Urothelium cell line (cell line): ENCODE measurements around the gene ZNF79.

Experiments
- DNase-seq: peaks from one replicate; pipeline ENCODE4 v3.0.0; 2011; ENCODE audit warnings: low spot score, mixed read lengths
- FAIRE-seq: peaks from 2 replicates; lab custom pipeline; 2011; peaks lifted over from hg19 to GRCh38; lab: Jason Lieb, UNC

Gene ZNF79

DNA sequence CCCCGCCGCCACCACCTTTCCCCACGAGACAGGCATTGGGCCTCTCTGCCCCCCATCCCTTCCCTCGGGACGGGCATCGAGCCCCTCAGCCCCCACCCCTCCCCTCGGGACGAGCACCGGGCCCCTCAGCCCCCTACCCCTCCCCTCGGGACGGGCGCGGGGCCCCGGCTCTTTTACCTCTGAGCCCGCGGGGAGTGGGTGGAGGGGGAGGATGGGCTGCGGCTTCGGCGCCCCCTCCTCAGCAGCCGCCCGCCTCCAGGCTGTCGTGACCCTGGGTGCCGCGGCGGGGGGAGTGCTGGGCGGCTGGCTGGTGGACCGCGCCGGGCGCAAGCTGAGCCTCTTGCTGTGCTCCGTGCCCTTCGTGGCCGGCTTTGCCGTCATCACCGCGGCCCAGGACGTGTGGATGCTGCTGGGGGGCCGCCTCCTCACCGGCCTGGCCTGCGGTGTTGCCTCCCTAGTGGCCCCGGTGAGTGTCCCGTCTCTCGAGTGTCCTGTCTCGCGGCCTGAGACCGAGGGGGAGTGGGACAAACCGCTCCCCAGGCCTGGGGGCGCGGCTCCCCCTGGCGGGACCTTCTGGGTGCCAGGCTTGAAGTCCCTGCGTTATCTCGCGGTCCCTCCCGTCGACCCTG lies 26.4 kb upstream of the ZNF79 start:
- FAIRE-seq, result no peak

DNA sequence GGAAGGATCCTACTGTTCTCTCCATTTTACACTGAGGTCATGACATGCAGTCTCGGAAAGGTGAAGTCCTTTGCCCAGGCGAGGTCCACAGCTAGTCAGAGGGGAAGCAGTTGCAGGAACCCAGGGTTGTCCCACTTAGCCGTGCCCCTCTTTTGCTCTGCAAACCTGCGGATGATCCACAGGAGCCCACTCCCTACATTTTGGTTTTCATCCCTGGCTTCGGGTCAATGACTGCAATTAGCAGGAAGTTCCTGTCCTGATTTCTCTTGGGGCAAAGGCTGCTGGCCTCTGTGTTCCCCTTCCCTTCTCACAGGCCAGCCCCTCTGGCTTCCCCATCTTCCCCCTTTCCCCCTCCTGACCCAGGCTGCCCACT lies 25.9 kb upstream of the ZNF79 start:
- no peak for DNase-seq
- FAIRE-seq, result no peak

More for the DNA sequence above, 26.4 kb upstream of the ZNF79 start:
- peak; percentile 35 for DNase-seq

DNA sequence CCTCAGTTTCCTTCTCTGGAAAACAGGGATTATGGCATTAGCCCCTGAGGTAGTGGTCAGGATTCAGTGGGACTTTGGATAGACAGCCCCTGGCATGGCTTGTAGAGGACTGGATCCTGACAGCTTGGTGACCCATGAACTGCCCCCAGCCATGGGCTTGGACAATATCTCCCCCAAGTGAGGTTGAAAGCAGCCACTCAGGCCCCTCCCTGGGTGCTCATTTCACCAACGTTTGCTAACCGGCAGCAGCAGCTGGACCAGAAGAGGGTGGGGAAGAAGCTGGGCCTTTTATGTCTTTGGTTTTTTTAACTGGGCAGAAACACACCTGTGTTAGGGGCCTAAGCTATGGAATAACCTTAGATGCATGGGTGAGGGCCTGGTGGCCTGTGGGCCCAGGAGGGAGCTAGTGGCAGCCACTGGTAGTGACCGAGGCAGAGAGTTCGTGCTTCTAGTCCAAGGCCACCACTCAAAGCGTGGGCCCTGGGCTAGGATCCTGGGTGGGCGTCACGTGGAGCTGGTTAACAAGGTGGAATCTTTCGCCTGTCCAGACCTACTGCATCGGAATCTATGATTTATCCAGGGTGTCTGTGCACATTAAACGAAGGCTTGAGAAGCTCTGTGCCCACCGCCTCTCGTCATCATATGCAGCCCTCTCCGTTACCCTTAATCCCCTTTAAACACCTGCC lies 25.3 kb upstream of the ZNF79 start:
- no peak for DNase-seq
- FAIRE-seq, result no peak

DNA sequence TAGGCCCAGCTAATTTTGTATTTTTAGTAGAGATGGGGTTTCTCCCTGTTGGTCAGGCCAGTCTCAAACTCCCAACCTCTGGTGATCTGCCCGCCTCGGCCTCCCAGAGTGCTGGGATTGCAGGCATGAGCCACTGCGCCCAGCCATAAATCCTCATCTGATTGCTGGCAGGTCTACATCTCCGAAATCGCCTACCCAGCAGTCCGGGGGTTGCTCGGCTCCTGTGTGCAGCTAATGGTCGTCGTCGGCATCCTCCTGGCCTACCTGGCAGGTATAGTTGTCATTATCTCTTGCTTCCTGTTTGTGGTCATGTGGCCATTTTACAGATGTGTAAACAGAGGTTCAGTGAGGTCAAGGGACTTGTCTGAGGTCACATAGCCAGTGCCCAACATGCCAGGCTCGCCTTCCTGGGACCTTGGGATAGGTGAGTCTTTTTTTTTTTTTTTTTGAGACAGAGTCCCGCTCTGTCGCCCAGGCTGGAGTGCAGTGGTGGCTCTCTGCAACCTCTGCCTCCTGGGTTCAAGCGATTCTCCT lies 24.4 kb upstream of the ZNF79 start:
- FAIRE-seq (no peak), DNase-seq (no peak)

DNA sequence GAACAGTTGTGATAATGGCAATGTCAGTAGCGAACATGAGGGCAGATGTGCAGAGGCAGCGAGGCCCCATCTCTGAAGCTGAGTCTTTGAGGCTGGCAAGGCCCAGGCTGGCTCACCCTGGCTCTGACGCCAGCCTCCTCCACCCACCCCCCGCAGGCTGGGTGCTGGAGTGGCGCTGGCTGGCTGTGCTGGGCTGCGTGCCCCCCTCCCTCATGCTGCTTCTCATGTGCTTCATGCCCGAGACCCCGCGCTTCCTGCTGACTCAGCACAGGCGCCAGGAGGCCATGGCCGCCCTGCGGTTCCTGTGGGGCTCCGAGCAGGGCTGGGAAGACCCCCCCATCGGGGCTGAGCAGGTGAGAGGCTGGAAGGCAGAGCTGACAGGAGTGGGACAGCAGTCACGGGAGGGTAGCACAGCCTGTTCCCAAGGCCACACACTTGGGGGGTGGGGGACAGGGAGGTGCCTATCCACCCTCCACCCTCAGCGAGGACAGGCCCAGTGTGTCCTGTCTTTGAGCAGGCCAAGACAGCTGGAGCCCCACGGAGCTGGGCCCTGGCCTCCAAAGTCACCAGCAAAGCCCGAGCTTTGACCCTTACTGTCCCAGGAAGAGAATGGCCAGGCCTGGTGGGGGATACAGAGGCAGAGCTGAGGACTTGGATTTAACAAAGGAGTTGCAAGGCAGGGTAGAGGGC lies 21.6 kb upstream of the ZNF79 start:
- no peak for FAIRE-seq

DNA sequence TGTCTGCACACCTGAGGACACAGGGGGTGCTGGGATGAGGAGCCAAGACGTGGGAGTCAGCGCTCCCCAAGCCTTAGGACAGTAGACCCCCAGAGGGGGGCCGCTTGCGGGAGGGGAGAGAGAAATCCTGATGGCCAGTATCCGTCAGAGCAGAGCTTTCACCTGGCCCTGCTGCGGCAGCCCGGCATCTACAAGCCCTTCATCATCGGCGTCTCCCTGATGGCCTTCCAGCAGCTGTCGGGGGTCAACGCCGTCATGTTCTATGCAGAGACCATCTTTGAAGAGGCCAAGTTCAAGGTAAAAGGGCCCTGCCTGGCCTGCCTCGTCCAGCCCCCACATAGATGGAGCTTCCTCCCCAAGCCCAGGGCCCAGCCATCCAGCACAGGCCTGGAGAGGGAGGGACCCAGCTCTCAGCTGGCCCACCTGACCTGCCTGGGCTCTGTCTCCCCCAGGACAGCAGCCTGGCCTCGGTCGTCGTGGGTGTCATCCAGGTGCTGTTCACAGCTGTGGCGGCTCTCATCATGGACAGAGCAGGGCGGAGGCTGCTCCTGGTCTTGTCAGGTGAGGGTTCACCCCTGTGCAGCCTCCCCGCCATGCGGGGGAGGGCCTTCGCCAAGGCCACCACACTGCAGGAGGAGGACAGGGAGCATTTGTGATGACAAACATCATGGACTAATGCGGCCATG lies 20.5 kb upstream of the ZNF79 start:
- DNase-seq, result no peak
- no peak for FAIRE-seq

More for the DNA sequence above, 21.6 kb upstream of the ZNF79 start:
- no peak for DNase-seq

DNA sequence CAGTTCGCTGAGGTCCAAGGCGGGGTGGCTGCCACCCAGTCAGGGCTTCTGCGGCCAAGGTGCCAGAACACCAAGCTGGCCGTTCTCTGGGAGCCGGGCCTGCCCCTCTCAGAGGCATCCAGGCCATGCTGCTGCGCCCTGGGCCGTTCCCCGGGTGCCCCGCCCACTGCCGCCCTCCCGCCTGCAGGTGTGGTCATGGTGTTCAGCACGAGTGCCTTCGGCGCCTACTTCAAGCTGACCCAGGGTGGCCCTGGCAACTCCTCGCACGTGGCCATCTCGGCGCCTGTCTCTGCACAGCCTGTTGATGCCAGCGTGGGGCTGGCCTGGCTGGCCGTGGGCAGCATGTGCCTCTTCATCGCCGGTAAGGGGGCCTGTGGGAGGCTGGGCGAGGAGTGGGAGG lies 19.6 kb upstream of the ZNF79 start:
- FAIRE-seq (no peak), DNase-seq (no peak)

DNA sequence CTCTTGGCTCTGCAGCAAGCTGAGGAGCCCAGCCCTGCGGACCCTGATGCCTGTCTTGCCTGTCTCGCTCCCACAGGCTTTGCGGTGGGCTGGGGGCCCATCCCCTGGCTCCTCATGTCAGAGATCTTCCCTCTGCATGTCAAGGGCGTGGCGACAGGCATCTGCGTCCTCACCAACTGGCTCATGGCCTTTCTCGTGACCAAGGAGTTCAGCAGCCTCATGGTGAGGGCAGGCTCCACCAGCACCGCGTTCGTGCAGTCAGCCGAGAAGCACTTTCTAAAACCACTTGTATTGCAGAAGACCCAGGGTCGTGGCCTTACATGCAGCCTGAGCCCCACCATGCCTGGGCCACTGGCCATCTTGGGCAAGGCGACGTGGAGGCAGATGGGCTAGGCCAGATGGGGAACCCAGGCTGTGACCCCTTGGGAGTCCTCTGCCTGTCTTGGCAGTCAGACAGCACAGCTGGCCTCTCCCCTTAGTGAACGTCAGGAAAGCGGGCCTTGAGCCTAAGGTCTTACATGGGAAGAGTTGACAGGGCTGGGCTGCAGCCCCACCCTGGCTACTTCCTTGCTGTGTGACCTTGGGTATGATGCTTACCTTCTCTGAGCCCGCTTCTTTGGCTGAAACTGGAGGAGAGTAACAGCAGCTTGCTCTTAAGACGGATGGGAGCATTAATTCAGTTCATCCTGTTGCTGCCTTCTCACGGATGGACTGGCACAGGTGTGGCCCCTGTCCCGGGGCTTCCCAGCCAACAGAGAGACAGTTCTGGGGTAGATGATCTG lies 18.6 kb upstream of the ZNF79 start:
- FAIRE-seq (no peak), DNase-seq (no peak)

DNA sequence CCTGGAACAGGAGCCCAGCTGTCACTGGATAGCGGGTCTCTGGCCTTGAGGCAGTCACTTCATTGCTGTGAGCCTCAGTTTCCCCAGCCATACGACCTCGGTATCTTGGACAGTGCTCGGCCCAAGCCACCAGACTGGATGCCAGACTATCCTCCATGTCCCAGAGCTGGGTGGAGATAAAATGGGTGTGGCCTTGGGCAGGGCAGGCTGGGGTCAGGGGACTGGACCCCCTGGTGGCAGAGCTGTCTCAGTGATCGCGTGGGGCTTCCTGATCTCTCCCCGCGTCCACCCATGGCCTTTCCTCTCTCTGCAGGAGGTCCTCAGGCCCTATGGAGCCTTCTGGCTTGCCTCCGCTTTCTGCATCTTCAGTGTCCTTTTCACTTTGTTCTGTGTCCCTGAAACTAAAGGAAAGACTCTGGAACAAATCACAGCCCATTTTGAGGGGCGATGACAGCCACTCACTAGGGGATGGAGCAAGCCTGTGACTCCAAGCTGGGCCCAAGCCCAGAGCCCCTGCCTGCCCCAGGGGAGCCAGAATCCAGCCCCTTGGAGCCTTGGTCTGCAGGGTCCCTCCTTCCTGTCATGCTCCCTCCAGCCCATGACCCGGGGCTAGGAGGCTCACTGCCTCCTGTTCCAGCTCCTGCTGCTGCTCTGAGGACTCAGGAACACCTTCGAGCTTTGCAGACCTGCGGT lies 17.2 kb upstream of the ZNF79 start:
- FAIRE-seq, result no peak
- DNase-seq, result no peak

DNA sequence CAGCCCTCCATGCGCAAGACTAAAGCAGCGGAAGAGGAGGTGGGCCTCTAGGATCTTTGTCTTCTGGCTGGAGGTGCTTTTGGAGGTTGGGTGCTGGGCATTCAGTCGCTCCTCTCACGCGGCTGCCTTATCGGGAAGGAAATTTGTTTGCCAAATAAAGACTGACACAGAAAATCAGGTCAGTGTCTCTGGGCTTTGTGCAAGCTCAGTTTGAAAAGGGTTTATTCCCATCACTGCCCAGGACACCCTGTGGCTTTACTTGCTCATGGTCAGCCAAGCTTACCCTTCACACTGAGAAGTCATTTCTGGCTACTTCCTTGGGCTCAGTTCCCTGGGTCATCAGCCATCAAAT lies 16.7 kb upstream of the ZNF79 start:
- FAIRE-seq, result no peak
- DNase-seq, result no peak

DNA sequence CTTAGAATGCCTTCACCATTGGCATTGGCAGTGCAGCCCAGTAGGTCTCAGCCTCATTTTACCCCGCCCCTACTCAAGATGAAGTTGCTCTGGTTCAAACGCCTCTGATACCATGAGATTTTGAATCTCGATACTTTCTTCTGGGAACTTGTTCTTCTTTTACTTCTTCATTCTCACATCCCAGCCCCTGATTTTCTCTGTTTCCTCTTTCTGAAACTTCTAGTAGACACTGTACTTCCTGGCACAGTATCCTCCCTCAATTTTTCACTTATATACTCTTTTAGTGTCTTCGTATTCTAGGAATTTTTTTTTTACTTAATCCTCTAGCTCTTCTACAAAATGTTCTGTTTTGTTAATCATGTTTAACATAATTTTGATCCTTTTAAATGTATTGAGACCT lies 13.1 kb upstream of the ZNF79 start:
- DNase-seq (no peak), FAIRE-seq (no peak)

DNA sequence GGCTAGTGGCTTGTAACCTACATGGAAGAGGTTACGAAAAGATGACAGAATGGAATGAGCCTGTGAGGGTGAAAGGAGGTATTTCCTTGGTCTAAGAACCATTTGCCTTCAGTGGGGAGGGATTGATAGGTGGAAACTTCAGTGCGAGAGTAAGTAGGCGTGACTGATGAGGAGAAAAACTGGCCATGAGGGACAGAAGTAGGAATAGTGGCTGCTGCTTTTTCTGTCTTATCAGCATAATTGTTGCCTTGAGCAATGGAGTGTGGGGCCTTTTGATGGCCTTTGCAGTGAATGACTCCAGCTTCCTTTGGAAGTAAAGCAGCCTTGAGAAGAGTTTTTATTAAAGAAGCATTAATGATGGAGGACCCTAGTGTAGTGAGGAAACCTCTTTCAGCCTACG lies 9.0 kb upstream of the ZNF79 start:
- DNase-seq (no peak), FAIRE-seq (no peak)

DNA sequence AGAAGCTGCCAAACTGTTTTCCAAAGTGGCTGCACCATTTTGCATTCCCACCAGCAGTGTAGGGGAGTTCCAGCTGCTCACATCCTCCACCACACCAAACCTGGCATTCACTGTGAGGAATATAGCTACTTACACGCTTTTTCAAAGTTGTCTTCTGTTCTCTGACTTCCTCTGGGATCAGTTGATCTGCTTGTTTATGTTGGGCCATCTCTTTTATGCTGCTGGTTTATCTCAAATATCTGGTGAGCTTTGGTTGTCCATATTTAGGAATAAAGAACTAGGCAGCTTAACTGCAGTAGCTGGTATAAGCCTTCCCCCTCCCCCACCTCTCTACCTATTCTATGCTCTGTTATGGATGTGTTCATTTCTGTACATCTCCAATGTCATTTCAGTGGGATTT lies 8.5 kb upstream of the ZNF79 start:
- DNase-seq, result no peak
- no peak for FAIRE-seq

DNA sequence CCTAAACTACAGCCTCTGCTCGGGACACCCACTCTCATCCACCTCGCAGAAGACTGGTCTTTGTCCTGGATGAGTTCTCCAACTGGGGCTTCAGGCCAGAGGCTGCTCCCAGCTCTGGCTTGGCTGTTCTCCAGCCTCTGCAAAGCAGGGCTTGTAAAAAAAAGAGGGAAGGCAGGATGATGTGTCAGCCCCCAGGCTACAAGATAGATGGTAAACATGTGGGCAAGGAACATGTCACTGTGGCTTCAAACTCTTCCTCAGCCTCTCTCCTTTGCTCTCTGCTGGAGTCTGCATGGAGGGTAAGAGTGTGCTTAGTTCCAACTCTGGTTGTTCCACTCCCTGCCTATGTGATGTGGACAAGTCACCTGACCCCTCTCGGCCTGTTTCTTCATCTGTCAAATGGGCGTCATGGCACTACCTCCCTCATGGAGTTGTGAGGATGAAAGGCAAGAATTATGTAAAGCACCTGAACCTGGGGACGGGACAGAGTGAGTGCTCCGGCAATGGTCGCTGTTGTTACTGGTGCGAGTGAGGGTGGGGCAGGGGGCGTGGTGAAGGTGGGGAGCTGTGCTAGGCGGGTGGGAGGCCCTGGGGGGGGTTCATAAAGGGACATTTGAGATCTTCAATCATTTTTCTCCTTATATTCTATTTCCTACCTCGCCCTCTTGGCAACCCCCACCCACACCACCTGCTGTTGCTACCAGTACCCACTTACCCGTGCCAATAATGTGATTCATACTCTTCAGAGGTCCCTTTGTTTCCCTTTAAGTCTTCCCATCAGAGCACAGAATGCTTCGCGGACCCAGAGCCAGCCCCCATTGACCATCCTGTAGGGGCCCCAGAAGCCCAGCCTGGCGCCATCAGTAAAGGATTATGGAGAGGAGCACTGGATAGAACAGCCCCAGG lies 6.8 kb upstream of the ZNF79 start:
- DNase-seq (peak; percentile 35), FAIRE-seq (no peak)

DNA sequence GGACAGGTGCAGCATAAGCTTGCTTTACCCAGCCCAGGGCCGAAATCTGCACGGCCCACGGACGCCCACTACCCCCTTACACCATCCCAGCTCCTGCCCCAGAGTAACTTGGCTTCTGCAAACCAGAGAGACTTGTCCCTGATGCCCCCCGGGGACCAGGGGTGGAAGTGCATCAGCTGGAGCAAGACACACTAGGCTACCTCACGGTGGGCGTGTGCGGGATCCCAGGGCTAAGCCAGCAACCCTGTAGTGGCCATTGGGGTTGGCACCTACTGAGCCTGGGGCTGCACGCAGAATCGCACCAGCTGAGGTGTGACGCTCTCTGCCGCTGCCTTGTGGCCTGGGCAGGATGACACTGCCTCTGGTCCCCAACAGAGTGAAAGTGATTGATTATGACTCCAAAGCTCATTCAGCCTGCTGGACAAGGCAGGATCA lies 6.1 kb upstream of the ZNF79 start:
- DNase-seq (peak; percentile 31), FAIRE-seq (no peak)

DNA sequence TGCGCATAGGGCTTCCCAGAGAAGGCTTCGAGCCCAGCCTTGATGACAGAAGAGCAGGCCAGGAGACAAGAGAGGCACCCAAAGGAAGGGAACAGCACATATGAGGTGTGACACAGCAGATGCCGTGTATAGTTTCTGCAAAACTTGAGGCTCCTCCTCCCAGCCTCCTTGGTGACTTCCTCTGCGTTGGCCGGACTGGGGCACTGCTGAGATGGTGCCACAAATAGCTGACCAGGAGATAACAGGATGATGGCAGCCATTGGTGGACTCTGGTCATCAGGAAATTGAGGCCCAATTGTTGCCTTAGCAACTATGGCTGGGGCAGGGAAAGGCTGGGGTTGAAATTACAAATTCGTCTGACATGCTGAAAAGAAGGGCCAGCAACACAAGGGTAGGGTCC lies 4.8 kb upstream of the ZNF79 start:
- DNase-seq, result no peak
- no peak for FAIRE-seq

DNA sequence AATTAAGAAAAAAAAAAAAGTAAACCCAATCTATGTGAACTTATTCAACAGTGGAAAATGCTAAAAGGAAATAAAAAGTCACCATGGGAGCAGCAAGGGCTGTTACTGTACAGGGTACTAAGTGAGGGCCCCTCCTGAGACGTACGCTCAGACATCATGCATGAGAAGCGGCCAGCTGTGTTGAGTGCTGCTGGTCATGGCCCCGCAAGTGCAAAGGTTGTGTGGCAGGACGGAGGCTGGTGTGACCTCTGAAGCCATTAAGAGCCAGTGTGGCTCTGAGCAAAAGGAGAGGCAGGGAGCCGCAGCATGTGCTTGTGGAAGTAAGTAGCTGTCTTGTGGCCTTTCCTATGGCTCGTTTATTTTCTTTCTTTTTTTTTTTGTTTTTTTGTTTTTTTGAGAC lies 3.1 kb upstream of the ZNF79 start:
- FAIRE-seq (no peak), DNase-seq (no peak)

DNA sequence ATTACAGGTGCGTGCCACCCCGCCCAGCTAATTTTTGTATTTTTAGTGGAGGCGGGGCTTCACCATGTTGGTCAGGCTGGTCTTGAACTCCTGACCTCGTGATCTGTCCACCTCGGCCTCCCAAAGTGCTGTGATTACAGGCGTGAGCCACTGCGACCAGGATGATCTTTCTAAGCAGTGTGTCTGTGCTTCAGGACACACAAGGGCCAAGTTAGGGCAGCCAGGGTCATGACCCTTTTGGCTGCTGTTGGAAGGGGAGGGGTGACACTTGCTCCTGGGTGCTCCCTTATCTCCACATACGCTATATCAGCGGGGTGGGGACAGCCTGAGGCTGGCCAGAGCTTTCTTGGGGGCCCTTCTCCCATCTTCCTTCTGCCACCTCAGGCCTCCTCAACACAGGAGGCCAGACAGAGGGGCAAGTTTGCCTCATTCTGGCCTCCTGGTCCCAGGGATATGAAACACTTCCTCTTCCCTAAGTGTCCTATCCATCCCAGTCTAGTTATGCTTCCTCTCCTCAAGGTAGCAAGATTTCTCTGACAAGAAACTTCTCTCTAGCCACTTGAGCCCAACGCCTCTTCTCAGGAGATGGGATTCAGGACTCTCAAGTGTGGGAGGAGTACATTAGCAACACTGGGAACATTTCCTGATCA lies 1.9 kb upstream of the ZNF79 start:
- FAIRE-seq (no peak), DNase-seq (no peak)

DNA sequence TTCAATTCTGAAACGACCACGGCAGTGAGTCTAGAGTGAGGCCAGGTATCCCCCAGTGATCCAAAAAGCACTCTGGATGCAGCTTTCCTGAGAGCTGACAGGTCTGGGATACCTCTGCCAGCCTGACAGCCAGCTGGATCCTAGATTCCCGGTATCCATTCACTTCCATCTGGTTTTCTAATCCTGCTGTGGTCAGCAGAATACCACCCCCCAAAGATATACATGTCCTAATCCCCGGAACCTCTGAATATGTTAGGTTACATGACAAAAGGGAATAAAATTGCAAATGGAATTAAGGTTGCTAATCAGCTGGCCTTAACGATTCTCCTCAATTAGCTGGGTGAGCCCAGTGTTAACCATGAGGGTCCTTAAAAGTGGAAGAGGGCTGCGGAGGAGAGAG lies 1.4 kb upstream of the ZNF79 start:
- no peak for DNase-seq
- FAIRE-seq, result no peak
